Head of caudate nucleus (tissue), 42 donors: ENCODE measurements around the gene RBM44.
"Not testable (repeated sequence)": the region's sequence is repeated elsewhere in the genome, so short reads cannot be mapped to it uniquely, and the experiment has no call there.

Experiments
- DNase-seq, 42 donors: peaks; one replicate each; pipeline versions ENCODE4 v3.0.0 to v3.0.0-alpha.2; 2020 to 2021; ENCODE audit warnings: mixed read lengths in 7 of 42
- intact Hi-C: fragments of 100-400 bp; cut with DNase I; formaldehyde crosslinking; loops from one replicate; pipeline ENCODE4 v1.15.0; 2022

RBM44 gene

GRCh38 chr2:237865623-237866041, 67.1 kb downstream of the RBM44 start:
- intact Hi-C loops: no loop called here
- DNase-seq: peak in 7 of 42 donors; percentile 3 to 32 (median 8)

DNA sequence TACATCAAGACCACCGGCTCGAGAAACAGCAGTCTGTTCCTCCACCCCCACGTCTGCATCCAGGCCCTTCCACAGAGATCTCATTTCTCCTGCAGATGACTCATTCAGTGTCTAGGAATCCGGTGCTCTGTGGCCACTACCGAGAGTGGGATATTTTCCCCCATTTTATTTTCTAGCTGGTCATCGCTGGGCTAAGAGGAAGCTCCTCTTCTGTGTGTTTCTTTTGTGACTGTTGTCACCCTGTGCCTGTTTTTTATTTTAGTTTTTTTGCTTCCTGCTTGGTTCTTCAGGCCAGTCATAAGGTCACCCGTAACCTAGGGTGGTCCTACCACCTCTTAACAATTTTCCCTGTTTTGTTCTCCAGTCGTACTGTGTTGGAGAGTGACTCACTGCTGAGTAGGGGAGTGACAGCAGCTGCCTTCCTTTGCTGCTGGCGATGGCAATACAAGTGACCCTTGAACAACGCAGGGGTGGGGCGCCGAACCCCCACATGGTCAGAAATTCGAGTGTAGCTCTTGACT, 67.6 kb downstream of the RBM44 start:
- intact Hi-C loops: no loop called here
- peak in 6 of 42 donors; percentile 3 to 20 (median 10) for DNase-seq

DNA sequence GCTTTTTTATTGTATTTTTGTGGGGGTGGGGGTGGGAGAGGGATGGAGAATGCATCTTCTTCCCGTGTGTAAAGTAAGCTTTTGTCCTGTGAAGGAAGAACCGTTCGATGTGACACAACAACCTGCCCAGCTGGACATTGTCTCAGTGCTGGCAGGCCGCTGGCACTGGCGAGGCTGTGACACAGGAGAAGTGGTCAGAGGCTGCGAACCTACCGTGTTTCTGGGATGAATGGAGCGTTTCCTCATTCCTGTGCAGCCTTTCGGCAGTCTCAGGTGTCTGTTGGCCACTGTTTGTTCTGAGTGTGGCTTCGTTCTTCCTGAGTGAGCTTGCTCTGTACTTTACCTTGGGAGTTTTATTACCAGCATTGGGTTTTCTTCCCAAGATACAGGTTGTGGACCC, 68.9 kb downstream of the RBM44 start:
- no peak for DNase-seq
- intact Hi-C loops: no loop called here

GRCh38 chr2:237868074-237868473, 69.5 kb downstream of the RBM44 start:
- intact Hi-C loops, DNase-seq: not testable (repeated sequence)

DNA sequence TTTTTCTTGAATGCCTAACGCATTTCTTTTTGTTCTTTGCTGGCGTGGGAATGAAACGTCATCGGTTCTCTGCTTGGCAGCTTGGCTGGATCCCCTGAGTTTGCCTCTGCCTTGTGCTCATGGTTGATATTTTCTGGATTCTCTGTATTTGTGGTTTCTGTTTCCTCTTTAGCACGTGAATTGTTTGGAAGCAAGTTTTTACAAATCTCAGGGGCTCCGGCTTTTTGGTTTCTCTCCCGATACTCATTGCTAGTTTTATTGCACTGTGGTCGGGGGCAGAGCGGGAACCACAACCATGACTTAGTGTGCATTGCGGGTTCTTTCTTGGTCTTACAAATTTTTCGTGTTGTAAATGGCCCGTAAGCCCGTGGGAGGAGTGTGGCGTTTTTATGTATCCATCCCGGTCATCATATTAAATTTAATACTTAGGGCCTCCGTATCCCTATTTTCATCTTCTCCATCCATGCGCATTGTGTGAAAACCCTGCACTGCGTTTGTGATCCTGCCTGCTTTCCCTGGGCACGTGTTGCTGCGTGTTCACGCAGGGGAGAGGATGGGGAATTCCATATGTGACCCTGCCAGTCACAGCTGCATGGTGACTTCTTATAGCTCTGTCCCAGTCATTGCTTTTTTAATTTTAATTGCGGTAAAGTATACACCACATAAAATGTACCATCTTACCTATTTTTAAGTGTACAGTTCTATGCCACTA, 70.2 kb downstream of the RBM44 start:
- intact Hi-C loops: no loop called here
- peak in 7 of 42 donors; percentile 2 to 18 (median 10) for DNase-seq

DNA sequence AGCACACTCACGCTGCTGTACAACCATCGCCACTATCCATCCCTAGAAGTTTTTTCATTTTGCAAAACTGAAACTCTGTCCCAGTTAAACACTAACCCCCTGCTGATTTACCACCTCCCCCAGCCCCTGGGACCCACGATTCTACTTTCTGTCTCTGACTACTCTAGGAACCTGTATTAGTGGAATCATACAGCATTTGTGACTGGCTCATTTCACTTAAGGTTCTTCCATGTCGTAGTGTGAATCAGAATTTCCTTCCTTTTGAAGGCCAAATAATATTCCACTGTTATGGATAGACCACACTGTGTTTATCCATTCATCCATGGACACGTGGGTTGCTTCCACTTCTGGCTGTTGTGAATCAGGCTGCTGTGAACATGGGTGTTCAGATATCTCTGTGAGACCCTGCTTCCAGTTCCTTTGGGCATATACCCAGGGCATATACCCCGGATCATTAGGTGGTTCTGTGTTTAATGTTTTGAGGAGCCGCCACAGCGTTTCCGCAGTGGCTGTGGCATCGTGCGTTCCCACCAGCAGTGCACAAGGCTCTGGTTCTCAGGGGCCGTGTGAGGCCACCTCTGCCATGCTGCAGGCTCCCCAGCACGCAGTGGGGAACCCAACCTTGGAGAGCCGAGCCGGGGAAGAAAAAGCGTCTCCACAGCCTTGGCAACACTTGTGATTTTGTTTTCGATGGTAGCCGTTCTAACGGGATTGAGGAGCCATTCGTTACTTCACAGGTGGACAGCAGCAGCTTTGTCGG, 70.9 kb downstream of the RBM44 start:
- intact Hi-C loops: no loop called here
- peak in 4 of 42 donors; percentile 1 to 32 (median 10) for DNase-seq

- DNase-seq: peak in 9 of 42 donors; percentile 2 to 33 (median 12)
- intact Hi-C loops: no loop called here
Observed at GRCh38 chr2:237870126-237870525, 71.5 kb downstream of the RBM44 start.

DNA sequence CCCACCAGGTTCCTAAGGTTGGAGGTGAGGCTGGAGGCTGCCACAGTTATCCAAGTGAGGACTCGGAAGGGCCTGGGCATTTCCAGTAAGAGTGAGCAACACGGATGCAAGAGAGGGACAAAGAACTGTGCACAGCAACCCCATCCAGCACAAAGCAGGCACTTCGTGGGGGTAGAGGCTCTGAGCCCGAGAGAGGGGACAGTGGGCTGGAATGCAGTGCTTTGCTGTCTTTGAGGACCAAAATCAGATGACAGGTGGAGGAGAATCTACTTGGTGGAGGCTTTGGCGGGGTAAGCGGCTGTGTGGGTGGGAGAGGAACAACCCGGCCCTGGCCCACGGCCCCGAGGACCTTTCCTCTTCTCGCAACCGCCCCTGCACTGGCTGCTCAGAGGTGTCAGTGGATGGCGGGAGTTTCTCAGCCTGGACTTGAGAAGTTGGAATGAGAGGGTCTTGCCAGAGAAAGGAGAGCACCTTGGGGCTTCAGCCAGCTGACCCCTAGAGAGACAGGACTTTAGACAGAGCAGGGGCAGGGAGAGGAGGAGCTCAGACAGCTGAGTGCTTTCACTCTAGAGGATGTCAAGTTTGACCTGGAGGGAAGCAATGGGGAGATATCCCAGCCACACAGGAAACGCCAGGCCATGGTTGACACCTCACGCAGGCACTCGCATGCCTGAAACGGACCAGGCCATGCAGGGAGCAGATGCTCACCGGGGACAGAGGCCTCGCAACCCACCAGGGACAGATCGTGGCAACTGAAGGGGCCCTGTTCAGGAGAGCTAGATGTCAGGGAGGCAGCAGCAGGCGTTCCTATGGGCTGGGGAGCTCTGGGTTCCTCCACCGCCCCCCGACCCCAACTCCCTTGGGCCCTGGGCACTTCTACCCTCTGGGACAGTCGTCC, 72.4 kb downstream of the RBM44 start:
- intact Hi-C loops: no loop called here
- DNase-seq: peak in 10 of 42 donors; percentile 3 to 40 (median 14)

DNA sequence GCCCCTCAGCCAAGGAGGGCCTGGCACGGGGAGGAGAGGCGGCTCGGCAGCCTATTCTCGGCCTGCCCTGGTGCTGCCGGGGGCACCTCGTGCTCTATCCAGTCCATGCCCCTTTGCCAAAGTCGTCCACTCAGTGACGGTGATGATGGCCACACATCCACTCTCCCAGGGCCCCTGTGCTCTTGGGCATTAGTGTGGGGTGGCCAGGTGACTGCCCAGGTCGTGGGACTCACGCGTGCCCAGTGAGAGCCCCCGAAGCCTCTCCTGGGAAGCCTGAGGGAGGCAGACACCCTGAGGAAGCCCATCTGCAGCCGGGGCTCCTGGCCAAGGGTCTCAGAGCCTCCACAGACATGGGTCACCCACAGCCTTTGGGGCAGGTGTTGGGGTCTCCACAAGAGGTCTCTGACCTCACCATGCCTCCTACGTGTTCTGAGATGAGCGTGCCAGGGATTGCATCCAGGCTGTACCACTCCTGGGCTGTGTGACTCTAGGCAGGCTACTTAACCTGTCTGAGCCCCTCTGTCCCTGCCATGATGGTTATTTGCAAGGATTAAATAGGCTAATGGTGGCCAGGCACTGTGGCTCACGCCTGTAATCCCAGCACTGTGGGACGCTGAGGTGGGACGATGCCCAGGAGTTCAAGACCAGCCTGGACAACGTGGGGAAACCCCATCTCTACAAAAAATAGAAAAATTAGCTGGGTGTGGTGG, 73.8 kb downstream of the RBM44 start:
- intact Hi-C loops: no loop called here
- DNase-seq: peak in 9 of 42 donors; percentile 1 to 24 (median 15)

DNA sequence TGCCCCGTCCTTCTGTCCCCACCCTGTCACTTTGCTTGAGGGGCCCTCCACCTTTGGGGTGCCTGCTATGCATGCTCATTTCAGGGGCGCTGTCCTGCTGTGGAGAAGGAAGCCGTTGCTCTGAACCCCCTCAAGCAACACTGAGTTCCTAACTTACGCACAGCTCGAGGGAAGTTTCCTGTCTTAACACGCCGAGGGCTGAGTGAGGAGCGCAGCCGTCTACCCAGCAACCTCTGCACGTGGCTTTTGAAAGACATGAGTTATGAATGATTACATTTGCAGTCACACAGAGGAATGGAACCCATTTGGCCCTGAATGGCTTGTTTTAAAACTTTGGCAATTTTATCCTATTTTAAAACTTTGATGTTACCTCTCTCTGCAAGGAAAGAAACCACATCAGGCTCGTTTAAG, 74.8 kb downstream of the RBM44 start:
- intact Hi-C loops: no loop called here

GRCh38 chr2:237873897-237874551, 75.4 kb downstream of the RBM44 start:
- intact Hi-C loops: no loop called here
- peak in 9 of 42 donors; percentile 1 to 31 (median 7) for DNase-seq

More for the DNA sequence above, 74.8 kb downstream of the RBM44 start:
- peak in 10 of 42 donors; percentile 3 to 34 (median 13) for DNase-seq

- DNase-seq: peak in 9 of 42 donors; percentile 1 to 31 (median 15)
- intact Hi-C loops: no loop called here
Observed at GRCh38 chr2:237874585-237875161, 76.1 kb downstream of the RBM44 start.

- DNase-seq: peak in 8 of 42 donors; percentile 1 to 25 (median 10)
- intact Hi-C loops: no loop called here
Observed at GRCh38 chr2:237875256-237876060, 76.9 kb downstream of the RBM44 start.

GRCh38 chr2:237876061-237876526, 77.5 kb downstream of the RBM44 start:
- peak in 8 of 42 donors; percentile 1 to 35 (median 12) for DNase-seq
- intact Hi-C loops: no loop called here

- intact Hi-C loops: no loop called here
- peak in 5 of 42 donors; percentile 3 to 29 (median 12) for DNase-seq
Observed at GRCh38 chr2:237876532-237876931, 78.0 kb downstream of the RBM44 start.

GRCh38 chr2:237876951-237877491, 78.4 kb downstream of the RBM44 start:
- DNase-seq: peak in 7 of 42 donors; percentile 2 to 33 (median 14)
- intact Hi-C loops: no loop called here
